GM21576 (cell line): Measurements from ENCODE around the gene HCK.

Experiments
- ATAC-seq: cut with Tn5 transposase; IDR thresholded peaks from one replicate; pipeline ENCODE4 v1.9.1; 2021; ENCODE audit warnings: mild to moderate bottlenecking, moderate library complexity; ENCODE audit not compliant: unreplicated experiment

The HCK gene

DNA sequence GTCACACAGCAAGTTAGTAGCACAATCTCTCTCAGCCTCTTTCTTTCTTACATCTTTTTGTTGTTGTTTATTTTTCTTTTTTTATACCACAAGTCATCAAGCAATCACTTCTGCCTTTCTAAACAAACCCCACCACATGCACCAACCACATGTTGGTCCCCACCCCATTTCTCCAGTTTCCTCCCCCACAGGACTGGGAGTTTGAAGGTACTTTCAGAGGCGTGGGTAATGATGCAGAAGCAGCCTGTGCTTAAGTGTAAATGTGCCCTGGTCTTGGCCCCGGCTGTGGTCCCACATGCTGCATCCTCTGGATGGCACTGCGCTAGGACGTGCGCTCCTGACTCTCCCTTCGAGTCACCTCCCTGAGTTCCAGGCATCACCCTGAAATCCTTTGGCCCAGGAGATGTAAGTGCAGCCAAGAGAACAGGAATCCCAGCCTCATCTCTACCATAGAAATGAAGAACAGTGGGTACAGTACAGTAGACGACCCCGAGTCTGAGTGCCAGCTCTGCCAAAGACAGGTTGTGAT, 5.7 kb downstream of the HCK start:
- ATAC-seq, result no peak

DNA sequence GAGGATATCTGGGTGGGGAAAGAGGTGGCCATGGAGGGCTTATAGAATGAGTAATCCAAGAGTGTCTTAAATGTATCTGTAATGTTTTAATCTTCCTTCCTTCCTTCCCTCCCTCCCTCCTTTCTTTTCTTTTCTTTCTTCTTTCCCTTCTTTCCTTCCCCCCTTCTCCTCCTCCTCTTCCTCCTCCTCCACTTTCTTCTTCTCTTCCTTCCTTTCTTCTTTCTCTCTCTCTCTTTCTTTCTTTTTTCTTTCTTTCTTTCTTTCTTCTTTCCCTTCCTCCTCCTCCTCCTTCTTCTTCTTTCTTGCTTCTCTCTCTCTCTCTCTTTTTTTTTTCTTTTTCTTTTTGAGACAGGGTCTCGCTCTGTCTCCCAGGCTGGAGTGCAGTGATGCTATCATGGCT, 7.1 kb downstream of the HCK start:
- ATAC-seq, result no peak

DNA sequence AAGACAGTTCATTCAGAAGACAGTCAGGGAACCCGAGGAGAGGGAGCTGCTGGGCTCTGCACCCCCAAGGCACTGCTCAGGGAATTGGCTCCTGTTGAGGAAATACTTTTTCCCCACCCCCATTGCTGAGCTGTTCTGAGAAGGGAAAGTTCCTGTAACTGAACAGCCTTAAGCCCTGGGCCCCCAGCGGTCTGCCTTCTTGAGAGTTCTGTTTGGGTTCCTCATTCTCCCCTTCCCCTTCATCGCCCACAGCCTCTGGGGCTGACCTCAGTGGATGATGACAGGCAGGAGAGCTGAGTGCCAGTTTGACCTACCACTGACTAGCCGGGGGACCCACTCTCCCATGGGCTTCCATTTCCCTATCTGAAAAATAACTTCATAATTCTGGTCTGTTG, 10.7 kb downstream of the HCK start:
- ATAC-seq, result no peak

DNA sequence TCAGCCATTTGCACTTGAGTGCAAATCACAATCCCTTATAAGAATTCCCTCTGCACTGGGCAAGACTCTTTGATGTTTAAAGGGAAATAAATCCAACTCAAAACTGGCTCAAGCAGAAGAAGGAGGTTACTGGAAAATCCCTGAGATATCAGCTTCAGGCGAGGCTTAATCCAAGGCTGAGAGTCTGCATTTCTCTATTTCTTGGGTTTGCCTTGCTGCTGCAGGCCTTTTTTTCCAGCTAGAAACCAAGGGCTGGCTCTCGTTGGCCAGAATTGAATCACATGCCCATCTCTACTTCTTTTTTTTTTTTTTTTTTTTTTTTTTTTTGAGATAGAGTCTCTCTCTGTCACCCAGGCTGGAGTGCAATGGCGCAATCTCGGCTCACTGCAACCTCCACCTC, 11.7 kb downstream of the HCK start:
- ATAC-seq, result no peak

DNA sequence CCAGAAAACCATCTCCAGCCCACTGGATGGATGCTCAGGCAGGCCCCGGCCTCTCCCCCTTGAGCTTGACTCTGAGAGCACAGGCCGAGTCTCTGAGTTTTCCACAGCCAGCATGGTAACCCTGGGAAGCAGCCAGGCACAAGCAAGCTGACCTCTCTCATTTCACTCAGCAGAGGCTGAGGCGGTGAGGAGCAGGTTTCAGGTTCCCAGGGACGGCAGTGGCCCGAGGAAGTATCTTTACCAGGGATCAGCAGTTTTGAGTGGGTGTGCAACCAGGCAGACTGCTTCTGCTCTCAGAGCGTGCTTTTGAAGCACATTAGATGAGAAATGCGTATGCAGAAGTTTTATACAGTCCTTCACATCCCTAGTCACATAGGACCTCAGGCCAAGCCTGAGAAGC, 12.6 kb downstream of the HCK start:
- no peak for ATAC-seq

DNA sequence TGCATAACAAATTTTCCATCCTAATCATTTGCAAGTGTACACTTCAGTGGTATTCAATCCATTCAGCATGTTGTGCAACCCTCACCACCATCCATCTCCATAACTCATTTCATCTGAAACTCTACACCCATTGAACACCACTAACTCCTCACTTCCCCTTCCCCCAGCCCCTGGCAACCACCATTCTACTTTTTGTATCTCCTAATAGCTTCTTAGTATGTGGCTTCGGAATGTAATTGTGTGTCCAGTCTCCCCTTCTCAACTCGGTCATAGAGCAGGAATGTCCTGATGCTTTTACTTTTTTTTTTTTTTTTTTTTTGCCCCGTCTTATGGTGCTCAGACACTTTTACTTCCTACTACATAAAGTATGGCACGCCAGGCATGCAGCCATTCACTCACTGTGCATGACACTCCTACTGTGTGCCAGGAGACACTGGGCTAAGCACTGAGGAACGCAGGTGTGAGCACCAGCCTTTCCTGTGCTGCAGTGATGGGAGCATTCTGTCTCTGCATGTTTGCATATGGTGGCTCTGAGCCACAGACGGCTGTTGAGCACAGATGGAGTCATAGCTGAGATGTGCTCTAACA, 15.3 kb downstream of the HCK start:
- ATAC-seq, result no peak

DNA sequence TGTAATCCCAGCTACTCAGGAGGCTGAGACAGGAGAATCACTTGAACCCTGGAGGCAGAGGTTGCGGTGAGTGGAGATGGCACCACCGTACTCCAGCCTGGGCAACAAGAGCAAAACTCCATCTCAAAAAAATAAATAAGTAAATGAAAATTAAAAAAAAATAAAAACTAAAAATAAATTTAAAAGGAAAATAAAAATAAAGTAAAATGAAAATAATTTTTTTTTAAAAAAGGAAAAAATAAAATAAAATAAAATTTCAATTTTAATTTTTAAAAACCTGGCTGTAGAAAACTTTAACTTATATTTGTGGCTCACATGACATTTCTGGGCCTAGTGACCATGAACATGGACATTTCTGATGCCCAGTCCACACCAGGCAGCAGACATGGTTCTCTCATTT, 16.1 kb downstream of the HCK start:
- ATAC-seq, result no peak

DNA sequence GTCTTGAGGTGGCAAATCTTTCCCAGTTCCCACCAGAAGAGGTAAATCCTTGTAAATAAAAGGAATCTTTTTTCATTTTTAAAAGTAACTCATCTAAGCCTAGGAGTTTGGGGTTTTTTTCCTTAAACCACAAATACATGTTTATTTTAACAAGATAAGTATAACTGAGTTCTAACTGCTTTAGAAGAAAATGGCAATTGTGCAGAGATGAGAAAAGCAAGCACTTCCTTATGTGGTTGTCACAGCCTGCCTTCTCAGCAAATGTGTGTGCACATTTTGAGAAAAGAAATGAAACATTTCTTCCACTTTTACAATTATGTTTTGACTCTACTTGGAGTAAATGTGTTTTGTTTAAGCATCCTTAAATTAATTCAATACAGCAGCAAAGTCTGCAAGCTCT, 17.7 kb downstream of the HCK start:
- ATAC-seq, result no peak

DNA sequence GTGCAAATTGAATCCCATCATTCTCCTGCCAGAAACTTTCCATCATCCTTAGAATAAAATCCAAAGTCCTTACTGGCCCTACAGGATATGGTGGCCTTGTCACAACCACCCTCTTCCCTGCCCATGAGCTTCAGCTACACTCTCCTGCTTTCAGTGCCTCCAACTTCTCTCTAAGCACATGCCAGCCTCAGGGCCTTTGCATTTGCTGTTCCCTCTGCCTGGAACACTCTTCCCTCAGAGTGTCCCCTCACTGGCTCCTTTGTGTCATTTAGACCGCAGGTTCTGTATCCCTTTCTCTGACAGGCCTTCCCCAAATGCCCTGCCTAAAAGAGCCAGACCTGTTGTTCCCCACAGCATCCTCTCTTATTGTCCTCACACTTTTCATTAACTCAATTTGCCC, 18.2 kb downstream of the HCK start:
- ATAC-seq, result no peak

DNA sequence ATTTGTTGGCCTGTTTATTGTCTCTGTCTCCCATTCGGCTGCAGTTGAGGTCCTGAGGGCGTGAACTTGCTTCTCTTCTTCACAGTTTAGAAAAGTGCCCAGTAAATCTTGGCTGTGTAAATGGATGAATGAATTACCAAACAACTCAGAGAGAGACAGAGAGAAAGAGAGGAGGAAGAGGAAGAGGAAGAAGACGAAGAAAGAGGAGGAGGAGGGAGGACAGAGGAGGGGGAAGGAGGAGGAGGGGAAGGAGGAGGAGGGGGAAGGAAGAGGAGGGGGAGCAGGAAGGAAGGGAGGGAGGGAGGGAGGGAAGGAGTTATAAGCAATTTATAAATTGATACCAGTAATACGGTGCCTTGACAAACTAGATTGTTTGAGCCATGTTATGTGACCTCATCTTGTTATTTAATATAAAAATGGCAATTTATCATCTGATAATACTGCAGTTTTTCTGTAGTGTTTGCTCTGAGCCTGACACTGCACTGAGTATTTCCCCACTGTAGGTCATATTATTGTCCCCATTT, 18.7 kb downstream of the HCK start:
- ATAC-seq, result no peak

DNA sequence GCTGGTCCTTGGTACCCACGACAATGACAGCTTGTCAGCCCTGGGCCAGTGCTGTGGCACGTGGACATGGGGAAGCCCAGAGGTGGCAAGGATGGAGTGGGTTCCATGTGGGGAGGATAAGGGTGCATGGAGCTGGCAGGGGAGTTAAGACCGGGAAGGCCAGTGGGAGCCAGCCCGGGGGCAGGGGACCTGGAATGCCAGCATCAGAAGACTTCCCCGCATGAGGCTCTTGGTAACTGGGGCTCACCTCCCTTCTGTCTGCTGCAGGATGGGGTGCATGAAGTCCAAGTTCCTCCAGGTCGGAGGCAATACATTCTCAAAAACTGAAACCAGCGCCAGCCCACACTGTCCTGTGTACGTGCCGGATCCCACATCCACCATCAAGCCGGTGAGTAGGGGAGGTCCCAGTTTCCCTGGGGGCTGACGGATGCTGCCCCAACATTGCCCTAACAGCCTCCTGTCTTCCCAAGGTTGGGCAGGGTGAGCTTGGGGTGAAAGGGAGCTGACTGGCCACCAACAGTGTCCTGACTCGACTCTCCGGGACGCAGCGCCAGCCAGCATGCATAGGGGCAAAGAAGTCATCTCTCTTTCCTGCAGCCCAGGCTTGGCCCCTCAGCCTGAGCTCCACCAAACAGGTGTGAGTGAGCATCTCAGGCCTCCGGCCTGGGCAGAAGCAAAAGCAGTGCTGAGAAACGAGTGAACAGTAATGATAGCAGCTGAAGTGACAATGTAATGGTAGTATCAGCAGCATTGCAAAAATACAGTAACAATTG, 19.5 kb downstream of the HCK start:
- no peak for ATAC-seq

DNA sequence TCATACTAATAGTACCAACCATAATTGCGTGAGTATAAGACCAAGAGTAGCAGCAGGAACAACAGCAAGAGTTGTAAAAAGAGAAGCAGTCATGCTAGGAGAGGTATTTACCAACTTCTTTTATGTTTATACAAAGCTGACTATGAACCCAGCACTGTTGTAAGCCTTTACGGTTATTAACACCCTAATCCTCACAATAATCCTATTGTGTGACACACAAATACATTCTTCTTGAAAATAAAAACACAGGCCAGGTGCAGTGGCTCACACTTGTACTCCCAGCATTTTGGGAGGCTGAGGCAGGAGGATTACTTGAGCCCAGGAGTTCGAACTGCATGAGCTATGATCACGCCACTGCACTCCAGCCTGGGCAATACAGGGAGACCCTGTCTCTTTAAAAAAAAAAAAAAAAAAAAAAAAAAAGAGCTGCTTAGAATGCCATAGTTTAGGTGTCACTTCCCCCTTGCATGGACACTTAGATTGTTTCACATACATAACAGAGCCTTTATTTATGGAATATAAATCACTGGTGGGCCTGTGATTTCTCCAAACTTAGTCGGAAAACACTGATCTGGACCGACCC, 20.2 kb downstream of the HCK start:
- no peak for ATAC-seq

DNA sequence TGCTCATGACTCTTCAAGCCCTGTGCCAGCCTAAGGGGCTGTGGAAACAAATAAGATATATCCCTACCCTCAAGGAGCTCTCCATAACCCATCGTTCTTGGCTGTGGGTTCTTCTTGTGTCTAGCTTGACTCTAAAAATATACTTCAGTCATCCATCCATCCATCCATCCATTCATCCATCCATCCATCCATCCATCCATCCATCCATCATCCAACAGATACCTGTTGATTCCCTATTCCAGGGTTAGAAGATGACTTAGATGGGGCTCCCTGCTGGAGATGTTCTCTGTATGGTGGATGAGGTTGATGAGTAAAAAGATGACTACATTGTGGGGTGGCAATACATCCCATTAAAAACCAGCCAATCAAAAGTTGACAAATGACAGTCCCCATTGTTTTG, 23.5 kb downstream of the HCK start:
- ATAC-seq, result no peak

DNA sequence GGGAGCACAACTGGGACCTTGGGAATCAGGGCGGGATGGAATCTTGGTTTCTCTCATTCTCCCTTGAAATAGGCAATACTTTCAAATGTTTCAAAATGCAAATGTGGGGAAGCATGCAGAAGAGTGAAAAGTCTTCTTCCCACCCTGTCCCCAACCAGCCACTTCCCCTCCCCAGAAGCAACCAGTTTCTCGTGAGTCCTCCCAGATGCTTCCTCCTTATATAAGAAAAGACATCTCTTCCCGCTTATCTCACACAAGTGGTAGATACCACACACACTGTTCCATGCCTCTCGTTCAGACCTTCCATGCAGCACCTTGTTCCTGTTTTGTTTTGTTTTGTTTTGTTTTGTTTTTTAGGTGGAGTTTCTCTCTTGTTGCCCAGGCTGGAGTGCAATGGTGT, 25.1 kb downstream of the HCK start:
- no peak for ATAC-seq

DNA sequence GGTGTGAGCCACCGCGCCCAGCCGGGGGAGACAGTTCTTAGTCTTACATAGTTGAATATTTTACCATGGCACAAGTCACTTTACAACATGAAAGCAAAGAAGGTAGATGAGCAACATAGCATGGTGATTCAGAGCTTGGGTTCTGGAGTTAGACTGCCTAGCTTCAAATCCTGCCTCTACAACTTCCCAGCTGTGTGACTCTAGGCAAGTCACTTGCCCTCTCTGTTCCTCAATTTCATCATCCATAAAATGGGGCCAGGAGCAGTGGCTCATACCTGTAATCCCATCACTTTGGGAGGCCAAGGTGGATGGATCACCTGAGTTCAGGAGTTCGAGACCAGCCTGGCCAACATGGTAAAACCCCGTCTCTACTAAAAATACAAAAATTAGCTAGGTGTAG, 26.3 kb downstream of the HCK start:
- ATAC-seq, result no peak

DNA sequence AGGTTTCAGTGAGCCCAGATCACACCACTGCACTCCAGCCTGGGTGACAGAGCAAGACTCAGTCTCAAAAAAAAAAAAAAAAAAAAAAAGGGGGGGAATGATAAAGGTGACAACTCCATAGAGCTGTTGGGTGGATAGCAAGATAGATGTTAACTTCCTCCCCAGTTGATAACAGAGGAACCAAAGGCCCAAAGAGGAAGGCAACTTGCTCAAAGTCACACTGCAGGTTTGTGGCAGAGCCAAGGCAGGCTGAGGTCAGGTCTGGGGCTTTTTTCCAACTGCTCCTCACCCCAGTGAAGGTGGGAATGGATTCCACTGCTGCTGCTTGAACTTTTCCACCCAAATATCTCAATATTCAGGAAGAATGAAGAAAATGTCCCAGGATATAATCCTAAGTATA, 26.7 kb downstream of the HCK start:
- no peak for ATAC-seq

DNA sequence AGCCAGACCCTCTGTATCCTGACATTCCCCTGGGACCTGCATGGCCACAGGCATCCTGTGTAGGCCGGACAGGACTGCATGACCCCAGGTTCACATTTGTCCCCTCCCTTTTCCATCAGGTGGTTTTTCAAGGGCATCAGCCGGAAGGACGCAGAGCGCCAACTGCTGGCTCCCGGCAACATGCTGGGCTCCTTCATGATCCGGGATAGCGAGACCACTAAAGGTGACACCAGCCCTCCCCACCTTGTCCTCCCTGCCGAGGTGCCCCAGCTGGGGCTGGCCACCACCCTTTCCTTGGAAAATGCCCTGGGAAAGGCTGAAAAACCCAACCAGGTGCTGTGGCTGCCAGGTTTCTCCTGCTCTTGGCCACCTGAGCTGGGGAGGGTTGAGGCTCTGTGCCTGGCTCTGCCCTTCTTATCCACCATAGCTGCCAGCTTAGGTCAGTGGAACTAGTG, 27.6 kb downstream of the HCK start:
- no peak for ATAC-seq

DNA sequence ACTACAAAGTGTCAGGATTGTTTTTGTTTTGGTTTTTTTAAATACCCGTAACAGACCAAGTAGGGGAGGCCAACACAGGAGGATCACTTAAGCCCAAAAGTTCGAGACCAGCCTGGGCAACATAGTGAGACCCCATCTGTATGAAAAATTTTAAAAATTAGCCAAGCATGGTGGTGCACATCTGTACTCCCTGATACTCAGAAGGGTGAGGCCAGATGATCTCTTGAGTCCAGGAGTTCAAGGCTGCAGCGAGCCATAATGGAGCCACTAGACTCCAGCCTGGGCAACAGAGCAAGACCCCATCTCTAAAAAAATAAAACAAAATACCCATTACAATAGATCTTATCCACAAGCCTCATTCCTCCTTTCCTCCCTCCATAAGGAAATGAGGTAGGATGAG, 28.7 kb downstream of the HCK start:
- ATAC-seq, result no peak

DNA sequence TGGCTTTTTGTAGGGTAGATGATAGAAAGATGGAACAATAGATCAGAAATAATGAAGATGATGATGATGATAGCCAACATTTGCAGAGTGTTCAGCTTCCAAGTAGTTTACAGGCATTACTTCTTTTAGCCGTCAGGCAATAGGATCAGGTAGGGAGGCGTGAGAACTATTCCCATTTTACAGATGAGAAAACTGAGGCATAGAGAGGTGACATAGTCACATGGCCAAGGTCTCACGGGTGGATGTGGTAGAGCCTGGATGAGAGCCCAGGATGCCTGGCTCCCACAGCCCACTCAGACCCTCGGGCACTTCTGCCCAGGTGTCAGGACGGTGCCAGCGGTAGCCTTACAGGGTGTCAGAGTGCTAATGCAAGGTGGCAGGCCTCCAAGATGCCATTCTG, 31.4 kb downstream of the HCK start:
- ATAC-seq, result no peak

DNA sequence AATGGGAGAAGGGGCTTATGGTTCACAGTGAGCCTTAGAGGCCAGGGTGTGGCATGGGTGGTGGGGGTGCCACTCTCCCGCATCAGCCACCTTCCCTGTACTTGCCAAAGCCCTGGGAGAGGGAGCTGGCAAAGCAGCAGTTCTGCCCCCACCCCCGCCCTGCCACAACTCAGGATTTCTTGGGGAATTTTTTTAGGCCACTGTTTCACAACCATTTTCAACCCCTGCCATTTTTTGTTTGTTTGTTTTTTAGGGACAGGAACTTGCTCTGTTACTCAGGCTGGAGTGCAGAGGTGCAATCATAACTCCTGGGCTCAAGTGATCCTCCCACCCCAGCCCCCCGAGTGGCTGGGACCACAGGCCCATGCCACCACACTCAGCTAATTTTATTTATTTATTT, 35.0 kb downstream of the HCK start:
- ATAC-seq, result no peak

DNA sequence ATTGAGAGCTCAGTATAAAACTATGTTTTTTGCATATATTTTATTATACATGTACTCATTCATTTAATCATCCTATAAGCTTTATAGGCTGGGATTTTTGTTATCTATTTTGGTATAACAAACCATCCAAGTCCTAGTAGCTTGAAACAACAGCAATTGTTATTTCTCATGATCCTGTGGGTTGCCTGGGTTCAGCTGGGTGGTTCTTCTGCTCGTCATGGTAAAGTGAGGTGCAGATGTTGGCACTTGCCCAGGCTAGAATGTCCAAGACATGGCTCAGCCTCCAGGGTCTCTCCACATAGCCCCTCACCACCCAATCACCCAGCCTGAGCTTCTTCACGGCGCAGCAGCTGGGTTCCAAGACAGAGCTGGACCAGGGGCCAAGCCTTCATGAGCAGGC, 36.7 kb downstream of the HCK start:
- ATAC-seq, result no peak
